Measurements from ENCODE around the gene WWOX.
"Not testable (repeated sequence)": the region's sequence is repeated elsewhere in the genome, so short reads cannot be mapped to it uniquely, and the experiment has no call there.

Gene WWOX

DNA sequence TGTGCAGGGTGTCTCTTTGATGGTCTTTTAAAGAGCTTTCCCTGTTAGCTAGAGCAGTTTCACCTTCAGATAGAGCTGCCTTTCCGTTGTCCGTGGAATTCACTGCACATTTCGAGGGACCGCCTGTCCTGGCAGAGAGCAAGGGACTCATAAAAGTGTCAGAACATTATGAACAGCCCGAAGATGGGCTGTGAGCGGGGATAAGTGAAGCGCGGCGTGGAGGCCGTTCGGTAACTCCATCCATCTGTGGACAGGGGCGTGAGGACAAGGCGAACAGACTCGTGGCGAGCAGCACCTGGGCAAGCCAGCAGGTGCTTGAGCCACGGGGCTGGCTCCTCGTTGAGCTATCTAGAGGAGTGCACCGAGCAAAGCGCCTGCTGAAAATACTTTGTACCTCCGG, 1129.9 kb downstream of the WWOX start:
- no peak for DNase-seq

DNA sequence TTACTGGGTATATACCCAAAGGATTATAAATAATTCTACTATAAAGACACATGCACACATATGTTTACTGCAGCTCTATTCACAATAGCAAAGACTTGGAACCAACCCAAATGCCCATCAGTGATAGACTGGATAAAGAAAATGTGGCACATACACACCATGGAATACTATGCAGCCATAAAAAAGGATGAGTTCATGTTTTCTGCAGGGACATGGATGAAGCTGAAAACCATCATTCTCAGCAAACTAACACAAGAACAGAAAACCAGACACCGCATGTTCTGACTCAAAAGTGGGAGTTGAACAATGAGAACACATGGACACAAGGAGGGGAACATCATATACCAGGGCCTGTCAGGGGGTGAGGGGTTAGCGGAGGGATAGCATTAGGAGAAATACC, 1146.2 kb downstream of the WWOX start:
- not testable (repeated sequence) for DNase-seq

DNA sequence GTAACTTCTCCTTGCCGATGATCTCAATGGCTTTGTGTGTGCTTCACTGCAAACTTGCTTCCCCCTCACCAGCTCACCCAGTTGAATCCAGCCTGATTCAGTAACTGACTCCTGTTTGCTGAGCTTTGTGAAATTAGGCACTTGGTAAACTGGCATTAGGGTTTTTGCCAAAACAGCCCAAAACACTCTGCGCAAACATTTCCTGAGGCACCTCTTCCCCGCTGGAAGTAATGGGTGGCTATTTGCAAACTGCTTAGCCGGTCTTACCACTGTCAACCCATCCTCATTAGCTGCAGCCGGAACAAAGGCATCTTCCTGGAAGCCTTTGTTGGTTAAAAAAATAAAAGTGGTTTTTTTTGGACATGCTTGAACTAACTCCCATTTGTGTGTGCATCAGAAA, 1147.9 kb downstream of the WWOX start:
- no peak for DNase-seq

DNA sequence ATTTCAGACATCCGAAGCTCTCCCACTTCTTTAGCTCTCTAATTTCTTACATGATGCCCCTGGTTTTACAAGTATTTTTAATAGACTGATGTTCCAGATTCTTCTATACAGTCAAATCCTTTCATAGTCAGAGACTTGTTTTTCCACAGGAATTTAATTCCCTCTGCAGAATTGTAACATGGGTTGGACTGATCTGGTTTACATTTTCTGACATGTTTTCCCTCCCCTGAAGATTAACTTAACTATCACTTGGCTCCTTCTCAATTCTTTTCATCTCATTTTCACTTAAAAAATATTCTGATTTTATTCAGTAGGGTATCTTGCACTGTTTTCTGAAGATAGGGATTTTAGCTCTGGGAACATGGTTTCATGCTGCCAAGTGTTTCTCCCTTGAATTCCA, 1148.9 kb downstream of the WWOX start:
- DNase-seq = no peak

DNA sequence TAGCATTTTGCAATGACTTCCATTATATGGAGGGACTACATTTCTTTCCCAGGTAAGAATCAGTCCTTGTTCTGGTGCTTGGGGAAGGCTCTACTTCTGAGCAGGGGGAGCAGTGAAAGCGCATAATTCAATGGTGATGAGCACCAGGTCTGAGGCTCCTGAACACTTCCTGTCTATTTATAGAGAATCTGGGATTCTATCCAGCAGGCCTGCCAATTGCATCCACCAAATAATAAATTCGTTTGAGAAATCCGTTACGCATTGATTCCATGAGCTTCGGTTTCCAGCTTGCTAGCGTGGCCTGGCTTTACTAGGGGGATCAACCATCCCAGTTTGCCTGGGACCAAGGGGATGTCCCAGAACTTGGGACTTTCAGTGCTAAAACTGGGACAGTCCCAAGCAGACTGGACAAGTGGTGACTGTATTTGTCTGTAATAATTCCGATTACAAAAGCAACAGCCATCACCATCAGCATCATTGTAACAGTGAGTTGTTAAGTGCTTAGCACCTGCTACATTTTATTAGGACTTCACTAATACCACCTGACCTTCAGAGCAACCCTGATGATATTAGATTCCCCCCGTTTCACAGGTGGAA, 1151.1 kb downstream of the WWOX start:
- DNase-seq = no peak

DNA sequence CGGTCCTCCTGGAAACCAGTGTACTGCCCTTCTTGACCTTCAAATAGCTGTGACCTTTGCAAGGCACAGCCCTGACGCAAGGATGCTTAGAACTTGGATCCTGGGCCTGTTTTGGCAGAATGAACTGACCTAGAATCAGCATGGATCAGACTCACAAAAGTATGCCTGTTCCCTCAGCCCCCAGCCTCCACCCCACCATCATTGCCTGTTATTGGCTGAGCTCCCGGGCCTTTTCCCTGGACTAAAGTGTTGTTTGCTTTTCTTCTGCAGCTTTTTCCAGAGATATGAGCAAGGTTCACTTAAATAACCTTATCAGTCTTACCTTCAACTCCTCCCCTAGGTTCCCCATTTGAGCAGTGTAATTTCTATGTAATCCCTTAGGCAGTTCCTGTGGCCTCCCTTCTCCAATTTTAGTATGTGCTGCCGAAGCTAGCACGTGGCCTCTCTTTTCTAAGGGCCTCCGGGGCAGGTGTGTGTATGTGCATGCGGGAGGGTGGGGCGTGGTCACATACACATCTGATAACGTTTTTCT, 1153.7 kb downstream of the WWOX start:
- DNase-seq = no peak

DNA sequence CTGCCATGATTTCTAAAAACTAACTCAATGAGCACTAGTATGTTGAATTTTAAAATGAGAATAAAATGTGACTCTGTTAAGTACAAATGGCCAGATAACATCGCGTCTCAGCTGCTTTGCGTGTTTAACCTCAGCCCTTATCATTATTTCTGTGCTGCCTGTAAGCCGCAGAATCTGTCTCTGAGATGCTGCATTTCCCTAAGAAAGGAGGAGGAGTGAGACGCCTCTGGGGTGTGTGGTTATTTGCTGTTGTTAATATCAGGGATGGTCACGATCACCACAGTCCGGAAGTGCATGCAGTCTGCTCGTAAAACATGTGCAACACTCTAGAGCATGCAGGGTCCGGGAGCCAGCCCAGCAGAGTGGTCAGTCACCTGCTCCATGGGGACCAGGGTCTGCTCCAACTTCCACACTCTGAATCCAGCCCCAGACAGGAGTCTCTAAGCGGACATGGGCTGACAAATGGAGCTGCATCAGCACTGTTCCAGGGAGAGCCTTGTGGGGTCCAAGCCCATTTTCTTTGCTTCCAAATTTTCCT, 1158.6 kb downstream of the WWOX start:
- DNase-seq = no peak

DNA sequence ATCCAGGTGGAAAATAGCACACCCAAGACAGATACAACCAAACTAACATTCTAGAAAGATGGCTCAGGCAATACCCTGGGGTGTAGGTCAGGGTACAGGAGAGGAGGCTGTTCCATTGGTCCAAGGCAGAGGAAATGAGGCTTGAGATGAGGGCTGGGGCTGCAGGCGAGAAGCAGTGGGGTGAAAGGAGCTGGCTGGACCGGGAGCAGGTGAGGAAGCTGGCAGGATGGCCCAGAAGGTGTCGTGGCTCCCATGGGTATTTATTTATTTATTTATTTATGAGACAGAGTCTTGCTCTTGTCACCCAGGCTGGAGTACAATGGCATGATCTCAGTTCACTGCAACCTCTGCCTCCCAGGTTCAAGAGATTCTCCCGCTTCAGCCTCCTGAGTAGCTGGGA, 1161.4 kb downstream of the WWOX start:
- DNase-seq = not testable (repeated sequence)

DNA sequence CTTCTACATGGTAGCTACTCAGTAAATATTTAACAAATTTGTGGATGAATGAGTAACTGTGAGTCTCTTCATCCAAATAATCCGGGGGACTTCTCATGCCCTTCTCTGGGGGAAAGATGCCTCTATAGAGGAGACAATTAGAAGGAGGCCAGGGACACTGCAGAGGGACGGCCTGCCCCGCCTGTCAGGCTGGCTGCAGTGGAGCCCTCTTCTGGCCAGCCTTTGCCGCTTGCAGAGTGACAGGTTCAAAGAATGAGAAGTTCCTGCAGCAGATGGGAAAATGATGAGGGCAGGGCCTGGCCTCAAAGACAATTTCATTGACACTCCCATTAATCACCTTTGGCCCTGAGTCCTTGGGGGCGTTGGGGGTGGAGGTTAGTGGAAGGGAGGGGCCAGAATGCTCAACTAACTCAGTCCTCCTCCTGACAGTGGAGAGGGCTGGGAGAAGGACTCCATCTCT, 1162.1 kb downstream of the WWOX start:
- peak; percentile 68 for DNase-seq

DNA sequence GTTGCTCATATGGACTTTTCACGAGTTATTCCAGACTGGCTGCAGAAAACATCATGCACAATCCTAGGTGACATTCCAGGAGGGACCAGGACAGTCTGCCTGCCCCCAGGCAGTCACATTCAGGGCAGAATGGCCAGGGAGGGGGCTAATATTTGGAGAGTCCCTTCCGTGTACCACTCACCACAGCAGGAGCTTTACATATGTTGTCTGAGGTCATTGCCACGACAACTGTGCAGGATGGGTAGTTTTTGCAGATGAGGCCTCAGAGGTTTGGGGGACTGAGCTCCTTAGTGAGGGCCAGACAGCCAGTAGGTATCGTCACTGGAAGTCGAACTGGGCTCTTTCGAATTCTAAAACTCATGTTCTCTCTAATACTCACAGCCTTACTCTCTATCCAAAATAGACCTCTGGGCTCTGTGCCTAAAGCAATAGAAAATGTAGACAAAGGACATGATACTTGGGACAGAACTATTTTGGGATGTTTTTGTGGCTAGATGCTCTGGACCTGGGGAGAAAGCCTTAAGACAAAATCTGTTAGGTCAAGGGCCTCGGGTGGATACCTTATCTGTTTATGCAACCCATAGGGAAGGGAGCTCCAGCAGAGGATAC, 1162.6 kb downstream of the WWOX start:
- no peak for DNase-seq

Measured in inflammatory macrophage treated with lipopolysaccharide for 4 hours (primary cell).